Femur (tissue), 1 donor: ENCODE data around the gene CITED2.
"Not testable (repeated sequence)": the region's sequence is repeated elsewhere in the genome, so short reads cannot be mapped to it uniquely, and the experiment has no call there.

Experiments
- DNase-seq: peaks from one replicate; pipeline ENCODE4 v3.0.0-alpha.2; 2017

Gene CITED2

DNA sequence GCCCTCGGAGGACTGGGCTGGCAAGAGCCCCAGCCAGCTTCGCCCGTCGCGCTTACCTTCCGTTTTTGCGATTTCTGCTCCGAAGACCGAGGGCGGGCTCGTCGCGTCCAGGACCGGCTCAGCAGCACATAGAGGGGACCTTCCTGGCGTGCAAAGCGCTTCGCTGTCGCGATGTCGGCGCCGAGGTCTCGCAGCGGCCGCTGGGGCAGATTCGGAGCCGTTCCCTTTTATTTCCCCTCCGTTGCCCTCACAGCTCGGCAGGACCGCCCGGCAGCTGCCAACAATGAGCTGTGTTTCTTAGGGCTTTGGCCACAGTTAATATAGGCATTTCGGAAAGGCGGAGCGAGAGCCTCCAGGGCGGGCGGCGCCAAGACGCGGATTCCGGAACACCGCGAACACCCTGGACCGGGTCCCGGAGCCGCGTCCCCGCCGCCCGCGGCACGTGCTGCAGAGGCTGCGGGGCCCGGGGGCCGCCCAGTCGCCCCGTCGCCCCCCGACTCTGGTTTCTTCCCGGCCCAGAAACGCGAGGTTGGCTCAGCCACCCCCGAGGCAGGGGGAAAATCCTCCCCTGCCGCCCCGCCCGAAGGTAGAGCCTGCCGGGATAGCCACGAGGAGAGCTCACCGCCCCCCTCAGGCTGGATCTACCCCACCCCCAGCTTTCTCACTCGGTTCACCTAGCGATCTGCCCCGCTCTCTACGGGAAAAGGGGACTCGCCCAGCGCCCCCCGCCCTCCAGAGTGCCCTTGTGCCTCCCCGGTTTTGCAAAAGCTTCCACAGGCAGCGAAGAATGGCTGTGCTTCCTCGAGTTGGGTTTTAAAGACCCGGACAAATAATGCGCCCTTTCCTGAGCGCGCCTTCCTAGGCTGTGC is at the start of gene CITED2:
CITED2 (minus strand) TSS at position 292 of the 869 bp plus-strand sequence. CDS start 704 bp downstream, outside the sequence.
- peak; percentile 96 for DNase-seq

DNA sequence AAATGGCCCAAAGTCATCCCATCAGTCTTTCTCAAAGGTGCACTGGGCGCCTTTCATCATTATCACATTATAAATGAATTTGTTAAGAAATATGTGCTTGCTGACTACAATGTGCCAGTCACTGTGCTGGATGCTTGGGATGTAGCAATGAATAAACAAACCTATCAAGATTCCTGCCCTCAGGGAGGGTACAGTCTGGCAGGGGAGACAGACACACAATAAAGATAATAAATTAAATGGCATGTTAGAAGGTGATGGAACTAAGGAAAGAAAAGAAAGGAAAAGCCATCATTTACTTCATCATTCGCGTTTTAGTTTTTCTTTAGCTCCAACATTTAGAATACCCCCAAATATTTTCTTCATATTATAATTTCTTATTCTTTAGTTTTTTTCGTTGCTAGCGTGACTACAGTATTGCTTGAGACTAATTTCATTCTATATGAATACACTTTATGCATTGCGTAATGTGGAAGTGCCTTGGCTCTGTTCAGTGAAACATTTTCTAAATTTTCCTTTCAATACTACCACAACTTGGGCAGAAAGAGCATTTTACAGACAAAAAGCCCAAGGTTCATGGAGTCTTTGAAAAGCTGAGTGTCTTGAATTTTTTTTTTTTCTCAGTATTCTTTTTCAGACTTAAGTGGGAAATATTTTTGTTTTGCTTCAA is 48.7 kb upstream of the CITED2 start:
- DNase-seq, result no peak

DNA sequence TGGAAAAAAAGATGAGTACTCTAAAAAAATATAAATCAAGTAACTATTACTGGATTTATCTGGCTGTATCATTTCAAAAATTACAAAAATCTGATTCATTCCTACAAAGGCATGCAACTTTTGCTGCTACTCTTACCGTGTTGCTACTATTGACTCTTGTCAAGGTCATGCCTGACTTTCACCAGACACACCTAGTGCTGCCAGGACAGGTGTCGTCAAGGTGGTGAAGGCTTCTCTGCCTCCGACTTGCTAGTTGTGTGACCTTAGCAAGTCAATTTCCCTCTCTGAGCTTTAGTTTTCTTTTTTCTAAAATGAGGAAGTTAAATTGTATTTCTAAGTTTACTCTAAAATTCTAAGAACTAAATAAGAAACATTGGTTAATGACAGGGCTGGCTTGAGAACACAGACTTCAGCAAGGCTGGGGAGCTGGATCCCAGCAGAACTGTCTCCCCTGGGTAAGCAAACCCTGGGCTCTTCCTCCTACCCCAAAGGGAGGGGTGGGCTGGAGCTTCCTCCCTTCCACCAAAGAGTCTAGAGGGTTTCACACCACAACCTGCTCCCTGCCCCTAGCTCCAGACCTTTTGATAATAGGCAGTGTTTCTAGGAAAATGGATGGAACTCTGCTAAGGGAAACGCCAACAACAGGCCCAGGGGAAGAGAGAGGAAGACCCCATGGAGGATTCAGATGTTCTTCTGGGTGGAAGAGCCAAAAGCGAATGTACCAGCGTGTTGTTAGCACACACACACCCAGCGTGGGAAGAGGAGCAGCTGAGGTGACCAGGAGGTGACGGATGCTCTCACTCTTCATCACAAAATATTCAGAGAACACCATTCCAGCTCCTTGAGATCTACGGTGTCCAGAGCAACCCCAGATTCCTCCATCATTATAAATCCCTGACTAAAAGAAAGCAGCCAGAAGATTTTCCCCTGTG is 47.9 kb upstream of the CITED2 start:
- no peak for DNase-seq

- no peak for DNase-seq
Measured at GRCh38 chr6:139418481-139419132, 44.2 kb upstream of the CITED2 start.

DNA sequence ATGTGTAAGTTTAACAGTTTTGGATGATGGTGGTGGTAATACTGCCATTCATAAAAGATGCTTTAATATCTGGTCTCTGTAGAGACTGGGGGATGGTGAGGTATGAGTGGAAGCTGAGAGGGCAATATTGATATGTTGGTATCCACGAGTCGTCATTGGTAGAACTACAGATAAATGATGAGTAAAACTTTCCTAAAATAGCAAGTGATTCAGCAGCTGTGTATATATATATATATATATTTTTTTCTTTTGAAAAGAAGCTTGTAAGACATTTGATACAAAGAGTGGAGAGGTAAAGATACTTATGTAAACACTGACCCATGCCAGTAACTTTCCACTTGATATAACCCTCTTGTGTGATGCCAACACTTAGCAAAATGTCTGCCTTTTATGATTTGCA is 41.7 kb upstream of the CITED2 start:
- DNase-seq, result no peak

DNA sequence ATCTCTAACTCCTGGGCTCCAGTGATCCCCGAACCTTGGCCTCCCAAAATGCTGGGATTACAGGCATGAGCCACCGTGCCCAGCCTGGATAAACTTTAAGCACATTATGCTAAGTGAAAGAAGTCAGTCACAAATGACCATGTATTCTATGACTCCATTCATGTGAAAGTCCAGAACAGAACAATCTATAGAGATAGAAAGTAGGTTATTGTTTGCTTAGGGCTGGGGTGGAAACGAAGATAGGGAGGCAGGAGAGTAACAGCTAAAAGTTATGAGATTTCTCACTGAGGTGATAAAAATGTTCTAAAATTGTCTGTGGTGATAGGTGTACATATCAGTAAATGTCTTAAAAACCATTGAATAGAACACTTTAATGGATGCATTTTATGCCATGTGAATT is 40.9 kb upstream of the CITED2 start:
- DNase-seq, result no peak

DNA sequence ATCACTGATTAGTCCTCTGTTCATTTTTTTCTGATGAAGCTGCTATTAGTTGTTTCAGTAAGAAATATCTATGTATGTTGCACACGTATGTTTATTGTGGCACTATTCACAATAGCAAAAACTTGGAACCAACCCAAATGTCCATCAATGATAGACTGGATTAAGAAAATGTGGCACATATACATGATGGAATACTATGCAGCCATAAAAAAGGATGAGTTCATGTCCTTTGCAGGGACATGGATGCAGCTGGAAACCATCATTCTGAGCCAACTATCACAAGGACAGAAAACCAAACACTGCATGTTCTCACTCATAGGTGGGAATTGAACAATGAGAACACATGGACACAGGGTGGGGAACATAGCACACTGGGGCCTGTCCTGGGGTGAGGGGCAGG is 37.7 kb upstream of the CITED2 start:
- DNase-seq, result not testable (repeated sequence)

- DNase-seq, result no peak
Measured at GRCh38 chr6:139409026-139409425, 34.6 kb upstream of the CITED2 start.

DNA sequence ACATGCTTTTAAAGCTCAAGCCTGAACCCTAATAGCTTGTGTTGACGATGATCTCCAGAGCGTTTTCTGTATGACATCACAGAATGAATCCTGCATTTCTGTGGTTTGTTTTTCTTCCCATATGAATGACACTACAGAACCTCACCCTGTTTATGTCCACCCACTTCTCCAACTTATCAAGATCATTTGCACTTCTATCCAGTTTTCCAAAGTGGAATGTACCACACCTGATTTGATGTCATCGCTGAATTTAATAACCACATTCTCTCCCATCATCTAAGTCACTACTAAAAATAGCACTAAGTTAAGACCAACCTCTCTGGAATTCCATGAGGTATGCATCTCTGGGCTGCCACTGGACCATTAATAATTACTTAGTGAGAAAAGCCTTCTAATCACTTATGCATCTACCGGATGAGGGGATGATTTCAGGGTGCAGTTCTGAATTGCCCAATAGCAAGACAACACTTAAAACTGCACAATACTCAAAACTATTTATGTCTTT is 33.3 kb upstream of the CITED2 start:
- no peak for DNase-seq

GRCh38 chr6:139406577-139407343 is 32.3 kb upstream of the CITED2 start:
- no peak for DNase-seq

- no peak for DNase-seq
Measured at GRCh38 chr6:139402876-139403386, 28.5 kb upstream of the CITED2 start.

- DNase-seq, result no peak
Measured at GRCh38 chr6:139398658-139399057, 24.2 kb upstream of the CITED2 start.

GRCh38 chr6:139395891-139396301 is 21.4 kb upstream of the CITED2 start:
- no peak for DNase-seq

DNA sequence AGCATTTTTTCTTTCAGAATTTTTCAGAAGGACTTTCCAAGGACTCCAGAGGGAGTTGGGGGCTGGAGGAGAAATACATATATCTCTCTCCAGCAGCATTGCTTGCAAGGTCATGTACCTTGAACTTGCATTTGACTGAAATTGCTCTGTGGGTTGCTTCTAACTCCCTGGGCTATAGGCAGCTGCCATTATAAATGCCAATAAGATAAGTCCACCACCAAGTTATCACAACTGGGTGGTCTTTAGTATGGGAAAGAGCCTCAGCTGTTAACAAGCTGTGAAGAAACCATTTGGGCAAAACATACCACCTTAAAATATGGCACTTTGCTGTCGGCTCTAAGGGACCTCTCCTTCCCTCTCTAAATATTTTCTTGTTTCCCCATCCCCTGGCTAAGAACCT is 20.9 kb upstream of the CITED2 start:
- no peak for DNase-seq

DNA sequence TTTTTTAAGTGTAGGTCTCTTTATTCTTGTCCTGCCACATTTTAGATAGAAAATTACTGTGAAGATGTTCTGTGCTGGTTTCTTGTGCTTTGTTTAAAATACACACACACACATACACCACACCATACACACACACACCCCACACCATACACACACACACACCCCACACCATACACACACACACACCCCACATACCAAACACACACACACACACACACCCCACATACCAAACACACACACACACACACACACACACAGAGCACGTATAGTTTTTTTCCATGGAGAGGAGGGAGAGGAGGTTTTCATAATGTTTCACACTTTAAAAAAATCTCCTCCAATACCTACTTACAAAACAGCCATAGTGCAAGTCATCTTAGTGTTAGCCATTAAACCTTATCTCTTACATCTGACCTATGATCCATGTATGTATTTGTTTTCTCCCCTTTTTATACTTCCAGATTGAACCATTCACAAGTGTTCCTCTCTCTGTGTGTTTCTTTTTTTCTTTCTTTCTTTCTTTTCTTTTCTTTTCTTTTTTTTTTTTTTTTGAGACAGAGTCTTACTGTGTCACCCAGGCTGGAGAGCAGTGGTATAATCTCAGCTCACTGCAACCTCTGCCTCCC is 19.7 kb upstream of the CITED2 start:
- DNase-seq, result no peak

- no peak for DNase-seq
Measured at GRCh38 chr6:139392794-139393193, 18.3 kb upstream of the CITED2 start.

GRCh38 chr6:139391709-139392108 is 17.3 kb upstream of the CITED2 start:
- no peak for DNase-seq

GRCh38 chr6:139390447-139390846 is 16.0 kb upstream of the CITED2 start:
- no peak for DNase-seq

GRCh38 chr6:139388384-139388783 is 13.9 kb upstream of the CITED2 start:
- no peak for DNase-seq

DNA sequence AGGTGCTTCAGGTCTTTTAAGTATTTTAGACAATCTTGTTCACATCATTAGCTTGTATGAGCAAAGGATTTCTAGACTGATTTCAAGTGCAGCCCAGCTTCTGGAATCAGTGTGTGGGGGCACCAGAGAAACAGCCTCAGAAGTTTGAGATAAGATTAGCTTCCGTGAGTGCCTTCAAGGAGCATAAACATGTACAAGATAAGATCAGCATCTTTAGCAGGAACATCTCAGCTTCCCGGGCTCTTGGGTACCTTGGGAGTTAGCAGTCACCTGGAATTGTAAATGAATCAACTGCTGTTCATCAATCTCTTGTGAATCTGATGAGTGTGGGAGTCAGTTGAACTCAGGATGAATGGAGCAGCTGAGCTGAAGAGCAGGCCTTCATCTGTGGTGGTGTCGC is 12.0 kb upstream of the CITED2 start:
- DNase-seq, result no peak
